Forelimb muscle (tissue), 1 donor: ENCODE measurements around the gene ARMC5. TPM values are rescaled to one million over a fixed set of nuclear protein-coding genes. Genes with fewer than 3 reads are reported as not detected.
"Not testable (repeated sequence)": the region's sequence is repeated elsewhere in the genome, so short reads cannot be mapped to it uniquely, and the experiment has no call there.

Experiments
- DNase-seq: peaks from one replicate; pipeline ENCODE4 v3.0.0-alpha.2; 2013; ENCODE audit warnings: low read depth
- polyA plus RNA-seq: library from polyadenylated mRNA; unstranded; fragments of 120-200 nt; gene quantifications from one replicate; pipeline ENCODE4 v1.2.1, GENCODE V29; 2013; ENCODE audit not compliant: insufficient read length

ARMC5 gene
- polyA plus RNA-seq, 1 donor: 8.2 TPM

DNA sequence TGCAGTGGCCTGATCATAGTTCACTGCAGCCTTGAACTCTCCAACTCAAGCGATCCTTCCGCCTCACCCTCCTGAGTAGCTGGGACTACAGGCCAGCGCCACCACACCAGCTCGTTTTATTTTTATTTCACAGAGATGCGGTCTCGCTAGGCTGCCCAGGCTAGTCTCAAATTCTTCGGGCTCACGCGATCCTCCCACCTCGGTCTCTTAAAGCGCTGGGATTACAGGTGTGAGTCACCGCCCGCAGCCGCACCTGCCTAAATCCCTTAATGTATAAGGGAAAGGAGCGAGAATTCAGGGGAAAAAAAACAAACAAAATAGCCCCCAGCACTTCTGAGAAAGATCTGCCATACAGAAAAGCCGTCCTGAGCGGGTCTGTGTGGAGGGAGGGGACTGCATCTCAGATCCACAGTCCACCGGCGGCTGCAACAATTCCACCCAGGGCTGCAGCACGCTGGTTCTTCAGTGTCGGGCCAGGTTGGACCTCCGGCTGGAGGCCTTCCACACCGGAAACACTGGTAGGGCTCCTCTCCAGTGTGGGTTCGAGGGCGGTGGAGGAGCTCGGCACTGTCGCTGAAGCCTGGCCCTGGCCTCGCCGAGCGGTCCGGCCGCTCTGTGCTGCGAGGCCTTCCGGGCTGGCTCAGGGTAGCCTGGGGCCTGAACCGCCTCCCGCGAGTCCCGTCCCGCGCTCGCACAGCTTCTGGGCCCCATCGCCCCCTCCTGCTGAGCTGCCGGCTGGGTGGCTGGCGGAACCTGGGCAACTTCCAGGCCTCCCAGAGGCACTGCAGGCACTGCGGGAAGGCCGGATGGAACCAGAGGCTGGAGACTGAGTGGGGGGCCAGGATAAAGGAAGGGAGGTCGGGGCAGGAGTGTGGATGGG lies 23.7 kb upstream of the ARMC5 start:
- DNase-seq: no peak

GRCh38 chr16:31436221-31437045 lies 22.9 kb upstream of the ARMC5 start:
- no peak for DNase-seq

DNA sequence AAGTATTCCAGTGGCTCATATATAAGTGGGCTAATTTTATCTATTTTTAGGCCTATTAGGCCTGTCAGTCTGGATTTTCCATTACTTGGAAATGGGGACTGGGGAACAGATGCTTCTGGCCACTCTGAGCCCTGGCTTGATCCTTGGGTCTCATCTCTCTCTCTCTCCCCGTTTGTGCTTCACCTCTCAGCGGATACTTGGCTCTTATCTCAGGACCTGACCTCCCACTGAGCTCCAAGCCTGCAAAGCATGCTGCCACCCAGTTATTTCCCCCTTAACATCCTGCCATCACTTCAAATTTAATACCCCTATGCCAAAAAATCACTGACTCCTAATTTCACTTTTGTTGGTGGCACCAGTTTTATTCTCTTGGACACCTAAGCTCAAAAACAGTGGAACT lies 20.9 kb upstream of the ARMC5 start:
- no peak for DNase-seq

DNA sequence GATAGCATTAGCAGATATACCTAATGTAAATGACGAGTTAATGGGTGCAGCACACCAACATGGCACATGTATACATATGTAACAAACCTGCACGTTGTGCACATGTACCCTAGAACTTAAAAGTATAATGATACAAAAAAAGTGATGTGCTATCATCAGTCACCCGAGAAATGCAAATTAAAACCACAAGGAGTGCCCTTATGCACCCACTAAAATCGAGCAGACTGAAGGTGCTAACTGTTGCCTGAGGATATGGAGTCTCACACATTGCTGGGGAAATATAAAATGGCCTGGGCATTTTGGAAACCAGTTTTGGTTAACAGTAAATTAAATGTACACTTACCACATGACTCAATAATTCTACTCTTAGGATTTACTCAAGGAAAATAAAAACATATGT lies 20.3 kb upstream of the ARMC5 start:
- DNase-seq: not testable (repeated sequence)

DNA sequence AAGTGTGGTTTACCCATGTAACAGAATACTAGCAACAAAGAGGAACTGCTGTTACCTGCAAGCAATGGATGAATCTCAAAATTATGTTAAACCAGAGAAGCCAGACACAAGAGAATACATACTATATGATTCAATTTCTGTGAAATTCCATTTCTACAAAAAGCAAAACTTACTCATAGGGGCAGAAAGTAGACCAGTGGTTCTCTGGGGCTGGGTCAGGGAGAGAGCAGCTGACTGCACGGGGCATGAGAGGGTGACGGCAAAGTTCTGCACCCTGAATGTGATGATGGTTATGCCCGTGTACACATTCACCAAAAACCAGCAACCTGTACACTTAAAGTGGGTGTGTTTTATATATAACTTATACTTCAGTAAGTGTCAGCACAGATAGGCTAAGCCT lies 19.8 kb upstream of the ARMC5 start:
- no peak for DNase-seq

DNA sequence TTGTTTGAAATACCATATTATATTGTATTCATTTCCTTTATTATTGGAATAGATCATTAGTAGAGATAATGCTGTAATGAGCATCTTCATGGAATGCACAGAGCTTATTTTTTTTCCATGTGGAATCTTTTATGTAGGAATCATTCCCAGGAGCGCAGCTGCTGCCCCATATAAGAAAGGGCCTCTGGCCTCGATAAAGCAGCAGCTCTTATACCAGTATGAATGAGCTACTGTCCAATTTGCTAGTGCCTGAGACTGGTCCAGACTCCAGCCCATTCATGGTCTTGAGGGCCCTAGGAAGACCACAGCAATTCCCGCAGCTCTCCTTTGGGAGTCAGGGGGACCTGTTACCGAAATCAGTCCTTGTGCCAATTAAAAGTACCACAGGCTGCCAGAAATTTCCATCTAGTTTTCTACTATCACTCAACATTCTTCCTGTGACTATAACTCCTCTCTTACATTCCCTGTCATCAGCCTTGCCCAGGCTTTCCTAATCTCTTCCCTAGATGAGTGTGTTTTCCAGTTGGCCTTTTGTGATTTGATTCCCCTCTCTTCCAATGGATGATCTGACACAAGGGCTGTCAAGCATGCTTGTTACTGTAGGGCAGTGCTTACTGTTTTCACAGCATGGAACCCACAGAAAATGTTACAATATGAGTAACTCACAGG lies 18.7 kb upstream of the ARMC5 start:
- DNase-seq: no peak

DNA sequence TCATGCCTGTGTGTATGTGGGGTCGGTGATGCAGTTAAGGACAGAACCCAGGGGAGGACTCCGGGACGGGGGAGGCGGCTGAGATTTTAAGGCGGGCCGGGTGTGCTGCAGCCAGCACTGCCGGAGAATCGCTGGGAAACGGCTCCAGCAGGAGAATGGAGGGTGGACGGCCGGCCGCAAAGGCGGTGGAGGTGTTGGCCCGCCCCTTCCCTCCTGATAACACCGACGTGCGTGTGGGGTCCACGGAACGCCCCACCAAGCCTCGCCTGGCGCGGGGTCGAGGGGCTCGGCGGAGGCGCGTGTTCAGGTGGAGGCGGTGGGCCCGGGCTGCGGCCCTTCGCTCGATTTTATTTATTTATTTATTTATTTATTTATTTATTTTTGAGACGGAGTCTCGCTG lies 17.3 kb upstream of the ARMC5 start:
- no peak for DNase-seq

- not testable (repeated sequence) for DNase-seq
Observed at GRCh38 chr16:31445931-31446330, 13.4 kb upstream of the ARMC5 start.

GRCh38 chr16:31451201-31451600 lies 8.1 kb upstream of the ARMC5 start:
- no peak for DNase-seq

DNA sequence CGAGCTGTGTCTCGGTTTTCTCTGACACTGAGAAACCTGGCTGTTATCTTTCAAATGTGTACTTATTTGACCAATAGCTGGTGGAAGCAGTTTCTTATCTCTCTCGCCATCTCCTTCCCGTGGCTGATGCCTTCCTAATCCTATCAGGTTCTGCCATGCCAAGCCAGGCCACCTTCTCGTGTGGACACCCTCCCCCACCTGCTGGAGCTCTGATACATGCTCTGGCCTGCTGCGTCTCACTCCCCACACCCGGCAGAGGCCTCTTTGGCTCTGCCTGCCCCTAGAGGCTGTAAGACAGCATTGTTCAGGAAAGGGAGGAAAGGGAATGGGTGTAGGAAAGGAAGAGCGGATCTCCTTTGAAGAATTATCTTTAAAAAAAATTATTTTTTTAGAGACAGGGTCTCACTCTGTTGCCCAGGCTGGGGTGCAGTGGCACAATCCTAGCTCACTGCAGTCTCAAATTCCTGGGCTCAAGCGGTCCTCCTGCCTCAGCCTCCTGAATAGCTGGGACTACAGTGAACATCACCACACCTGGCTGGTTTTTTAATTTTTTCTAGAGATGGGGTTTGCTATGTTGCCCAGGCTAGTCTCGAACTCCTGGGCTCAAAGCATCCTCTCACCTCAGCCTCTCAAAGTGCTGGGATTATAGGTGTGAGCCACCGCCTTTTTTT lies 7.5 kb upstream of the ARMC5 start:
- no peak for DNase-seq

- no peak for DNase-seq
Observed at GRCh38 chr16:31452631-31453106, 6.6 kb upstream of the ARMC5 start.

GRCh38 chr16:31453255-31454204 lies 5.8 kb upstream of the ARMC5 start:
- no peak for DNase-seq

GRCh38 chr16:31455601-31456314 lies 3.5 kb upstream of the ARMC5 start:
- no peak for DNase-seq

DNA sequence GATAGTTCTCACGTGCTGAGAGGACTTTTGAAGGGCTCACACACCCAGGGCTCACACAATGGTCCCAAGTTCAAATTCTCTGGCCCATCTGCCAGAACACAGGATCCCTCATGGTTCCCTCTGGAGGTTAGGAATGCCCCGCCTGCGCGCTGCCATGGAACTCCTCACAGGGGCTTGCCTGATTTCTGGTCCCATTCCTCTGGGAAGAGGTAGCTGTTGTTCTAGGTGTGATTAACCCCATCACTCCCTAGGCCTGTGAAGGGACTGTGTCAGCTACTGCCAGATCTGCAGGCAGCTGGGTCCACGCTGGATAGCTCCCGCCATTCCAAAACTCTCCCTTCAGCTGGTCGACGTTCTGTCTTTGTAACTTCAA lies 2.3 kb upstream of the ARMC5 start:
- DNase-seq: no peak

DNA sequence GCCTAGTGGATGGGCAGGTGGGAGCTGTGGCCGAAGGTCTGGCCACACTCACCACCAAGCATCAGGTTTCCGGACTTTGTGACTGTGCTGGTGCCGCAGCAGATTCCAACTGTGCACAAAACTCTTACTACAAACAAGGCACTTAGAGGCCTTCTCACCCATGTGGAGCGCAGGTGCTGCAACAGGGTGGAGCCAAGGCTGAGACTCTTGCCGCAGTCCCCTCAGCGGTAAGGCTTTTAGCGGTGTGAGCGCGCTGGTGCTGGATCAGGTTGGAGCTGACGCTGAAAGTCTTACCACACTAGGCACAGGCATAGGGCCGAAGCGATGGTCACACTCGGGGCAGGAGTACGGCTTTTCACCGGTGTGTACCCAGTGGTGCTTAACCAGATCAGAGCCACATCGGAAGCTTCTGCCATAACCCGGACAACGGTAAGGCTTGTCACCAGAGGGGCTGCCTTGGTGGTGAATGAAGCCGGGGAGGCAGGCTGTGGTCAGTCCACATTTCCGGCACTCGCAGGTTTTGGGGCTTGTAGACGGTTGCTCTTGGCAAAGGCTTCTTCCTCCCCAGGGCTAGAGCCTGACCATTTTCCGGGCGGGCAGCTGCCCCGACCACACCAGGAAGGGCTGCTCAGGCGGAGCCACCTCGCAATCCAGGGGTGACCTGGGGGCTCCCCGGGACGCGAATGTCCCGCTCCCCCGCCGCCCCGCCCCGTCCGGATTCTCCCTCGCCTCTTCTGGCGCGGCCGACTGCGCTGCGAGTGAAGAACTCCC lies 1.0 kb upstream of the ARMC5 start:
- no peak for DNase-seq

GRCh38 chr16:31459687-31460581 lies 633 bp downstream of the ARMC5 start:
- DNase-seq: peak; percentile 98

- DNase-seq: no peak
Observed at GRCh38 chr16:31460582-31461002, 1.3 kb downstream of the ARMC5 start.
